Measurements from ENCODE around the gene DNAH3.
"Not testable (repeated sequence)": the region's sequence is repeated elsewhere in the genome, so short reads cannot be mapped to it uniquely, and the experiment has no call there.

Gene DNAH3

GRCh38 chr16:21060027-21060510, 90.6 kb downstream of the DNAH3 start:
- Histone ChIP-seq H3K9me3 (ENCODE audit: low read length) (no peaks in the 10 kb centered on the region), H3K27ac (ENCODE audit: low read depth, low read length, poor library complexity, severe bottlenecking) (no peak overlapping the region)

GRCh38 chr16:21057875-21058274, 92.8 kb downstream of the DNAH3 start:
- Histone ChIP-seq H3K27ac (ENCODE audit: low read depth, low read length, poor library complexity, severe bottlenecking) (no peak overlapping the region), H3K4me2 (ENCODE audit: low read length) (no peak overlapping the region), H2AFZ (ENCODE audit: low read length) (no peak overlapping the region), H3K27me3 (ENCODE audit: insufficient read depth, low read length) (no peaks in the 10 kb centered on the region), H3F3A (ENCODE audit: insufficient read depth, low read length) (no peaks in the 10 kb centered on the region), H3K4me1 (ENCODE audit: insufficient read depth, low read length, severe bottlenecking) (no peaks in the 10 kb centered on the region), H3K9me3 (ENCODE audit: low read length) (no peaks in the 10 kb centered on the region), H3K9me2 (ENCODE audit: low read depth, low read length) (no peaks in the 10 kb centered on the region), H3K79me2 (ENCODE audit: insufficient read depth, low read length) (no peaks in the 10 kb centered on the region), H3K36me3 (ENCODE audit: insufficient read depth, low read length) (no peaks in the 10 kb centered on the region), H3K4me3 (ENCODE audit: low read depth, low read length, poor library complexity, severe bottlenecking) (no peak overlapping the region), H4K20me1 (ENCODE audit: insufficient read depth, low read length) (no peaks in the 10 kb centered on the region), H3K9ac (ENCODE audit: low read length) (no peak overlapping the region)
- no peak for TF ChIP-seq EZH2 (IDR thresholded peaks at IDR 0.05; ENCODE audit: borderline replicate concordance, low read length)
- TF ChIP-seq, protein P1, sequence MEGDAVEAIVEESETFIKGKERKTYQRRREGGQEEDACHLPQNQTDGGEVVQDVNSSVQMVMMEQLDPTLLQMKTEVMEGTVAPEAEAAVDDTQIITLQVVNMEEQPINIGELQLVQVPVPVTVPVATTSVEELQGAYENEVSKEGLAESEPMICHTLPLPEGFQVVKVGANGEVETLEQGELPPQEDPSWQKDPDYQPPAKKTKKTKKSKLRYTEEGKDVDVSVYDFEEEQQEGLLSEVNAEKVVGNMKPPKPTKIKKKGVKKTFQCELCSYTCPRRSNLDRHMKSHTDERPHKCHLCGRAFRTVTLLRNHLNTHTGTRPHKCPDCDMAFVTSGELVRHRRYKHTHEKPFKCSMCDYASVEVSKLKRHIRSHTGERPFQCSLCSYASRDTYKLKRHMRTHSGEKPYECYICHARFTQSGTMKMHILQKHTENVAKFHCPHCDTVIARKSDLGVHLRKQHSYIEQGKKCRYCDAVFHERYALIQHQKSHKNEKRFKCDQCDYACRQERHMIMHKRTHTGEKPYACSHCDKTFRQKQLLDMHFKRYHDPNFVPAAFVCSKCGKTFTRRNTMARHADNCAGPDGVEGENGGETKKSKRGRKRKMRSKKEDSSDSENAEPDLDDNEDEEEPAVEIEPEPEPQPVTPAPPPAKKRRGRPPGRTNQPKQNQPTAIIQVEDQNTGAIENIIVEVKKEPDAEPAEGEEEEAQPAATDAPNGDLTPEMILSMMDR (IDR thresholded peaks at IDR 0.05; ENCODE audit: low read length), result no peak

More at GRCh38 chr16:21060027-21060510, 90.6 kb downstream of the DNAH3 start:
- TF ChIP-seq, protein P1 (IDR thresholded peaks at IDR 0.05; ENCODE audit: low read length), result no peak
- no peak for TF ChIP-seq EZH2 (IDR thresholded peaks at IDR 0.05; ENCODE audit: borderline replicate concordance, low read length)
- Histone ChIP-seq H3K9ac (ENCODE audit: low read length) (no peak overlapping the region), H3K79me2 (ENCODE audit: insufficient read depth, low read length) (no peaks in the 10 kb centered on the region), H3K9me2 (ENCODE audit: low read depth, low read length) (no peaks in the 10 kb centered on the region), H3K36me3 (ENCODE audit: insufficient read depth, low read length) (no peaks in the 10 kb centered on the region), H3F3A (ENCODE audit: insufficient read depth, low read length) (no peaks in the 10 kb centered on the region), H3K27me3 (ENCODE audit: insufficient read depth, low read length) (no peaks in the 10 kb centered on the region), H3K4me3 (ENCODE audit: low read depth, low read length, poor library complexity, severe bottlenecking) (no peak overlapping the region), H3K4me1 (ENCODE audit: insufficient read depth, low read length, severe bottlenecking) (no peaks in the 10 kb centered on the region), H2AFZ (ENCODE audit: low read length) (no peak overlapping the region), H3K4me2 (ENCODE audit: low read length) (no peak overlapping the region), H4K20me1 (ENCODE audit: insufficient read depth, low read length) (no peaks in the 10 kb centered on the region)

- Histone ChIP-seq H3K4me2 (ENCODE audit: low read length) (no peak overlapping the region), H3K79me2 (ENCODE audit: insufficient read depth, low read length) (no peaks in the 10 kb centered on the region), H3K4me3 (ENCODE audit: low read depth, low read length, poor library complexity, severe bottlenecking) (no peak overlapping the region), H2AFZ (ENCODE audit: low read length) (no peak overlapping the region), H3K9me2 (ENCODE audit: low read depth, low read length) (no peaks in the 10 kb centered on the region), H3K27me3 (ENCODE audit: insufficient read depth, low read length) (no peaks in the 10 kb centered on the region), H3K27ac (ENCODE audit: low read depth, low read length, poor library complexity, severe bottlenecking) (no peak overlapping the region), H3K9me3 (ENCODE audit: low read length) (no peaks in the 10 kb centered on the region), H3F3A (ENCODE audit: insufficient read depth, low read length) (no peaks in the 10 kb centered on the region), H4K20me1 (ENCODE audit: insufficient read depth, low read length) (no peaks in the 10 kb centered on the region), H3K9ac (ENCODE audit: low read length) (no peak overlapping the region), H3K4me1 (ENCODE audit: insufficient read depth, low read length, severe bottlenecking) (no peaks in the 10 kb centered on the region), H3K36me3 (ENCODE audit: insufficient read depth, low read length) (no peaks in the 10 kb centered on the region)
- no peak for TF ChIP-seq EZH2 (IDR thresholded peaks at IDR 0.05; ENCODE audit: borderline replicate concordance, low read length)
- TF ChIP-seq, protein P1 (IDR thresholded peaks at IDR 0.05; ENCODE audit: low read length), result no peak
These were observed 94.2 kb downstream of the DNAH3 start for GRCh38 chr16:21056396-21056795.

GRCh38 chr16:21055738-21056137, 94.9 kb downstream of the DNAH3 start:
- not testable (repeated sequence) for H3K79me2 ChIP-seq (ENCODE audit: insufficient read depth, low read length); H3F3A ChIP-seq (ENCODE audit: insufficient read depth, low read length); H3K9me2 ChIP-seq (ENCODE audit: low read depth, low read length); H3K4me1 ChIP-seq (ENCODE audit: insufficient read depth, low read length, severe bottlenecking); H3K4me2 ChIP-seq (ENCODE audit: low read length); H3K9me3 ChIP-seq (ENCODE audit: low read length); H3K27me3 ChIP-seq (ENCODE audit: insufficient read depth, low read length); H4K20me1 ChIP-seq (ENCODE audit: insufficient read depth, low read length); H3K27ac ChIP-seq (ENCODE audit: low read depth, low read length, poor library complexity, severe bottlenecking); H2AFZ ChIP-seq (ENCODE audit: low read length); H3K9ac ChIP-seq (ENCODE audit: low read length); H3K4me3 ChIP-seq (ENCODE audit: low read depth, low read length, poor library complexity, severe bottlenecking); H3K36me3 ChIP-seq (ENCODE audit: insufficient read depth, low read length)

Measured in OCI-LY1 (cell line).